Natural killer cell (primary cell): ENCODE measurements around the gene C3orf20. TPM values are rescaled to one million over a fixed set of nuclear protein-coding genes. Genes with fewer than 3 reads are reported as not detected.

Source experiments
- ATAC-seq, 3 donors: fragments of 150-1000 bp in 2 of 3; fragments of 200-7000 bp in 1 of 3; cut with Tn5 transposase; 1 replicate in 1 of 3; 2 replicates in 2 of 3; pipeline ENCODE4 v1.10.0; 2021; ENCODE audit warnings: mild to moderate bottlenecking in 2 of 3, moderate library complexity in 2 of 3
- DNase-seq, 2 donors: peaks; one replicate each; pipeline versions ENCODE4 v3.0.0 to v3.0.0-alpha.2; 2013 to 2021; ENCODE audit warnings: mixed read lengths in 1 of 2
- H3K27ac ChIP-seq: one replicate; pipeline ENCODE4 v1.5.1; 2013; ENCODE audit warnings: mild to moderate bottlenecking, low read length
- H3K27me3 ChIP-seq: one replicate; pipeline ENCODE4 v1.6.1; 2013; ENCODE audit warnings: low read length; ENCODE audit not compliant: control insufficient read depth, insufficient read depth
- H3K36me3 ChIP-seq: one replicate; pipeline ENCODE4 v1.6.1; 2013; ENCODE audit warnings: low read length; ENCODE audit not compliant: control insufficient read depth, insufficient read depth
- H3K4me1 ChIP-seq: one replicate; pipeline ENCODE4 v1.6.1; 2013; ENCODE audit warnings: low read length; ENCODE audit not compliant: control insufficient read depth, insufficient read depth
- H3K4me3 ChIP-seq: one replicate; pipeline ENCODE4 v1.5.1; 2013; ENCODE audit warnings: low read length
- H3K9me3 ChIP-seq: one replicate; pipeline ENCODE4 v1.6.1; 2013; ENCODE audit warnings: low read length; ENCODE audit not compliant: control insufficient read depth, insufficient read depth
- H3K27ac Mint-ChIP-seq, 2 donors: one replicate each; pipeline ENCODE4 v1.8.0; 2022; ENCODE audit warnings: mild to moderate bottlenecking in 2 of 2, mixed read lengths in 2 of 2, moderate library complexity in 1 of 2
- H3K27me3 Mint-ChIP-seq, 2 donors: one replicate each; pipeline ENCODE4 v1.8.0; 2022; ENCODE audit warnings: low read depth in 2 of 2, mixed read lengths in 2 of 2
- H3K36me3 Mint-ChIP-seq: one replicate; pipeline ENCODE4 v1.8.0; 2022; ENCODE audit warnings: mixed read lengths
- H3K4me1 Mint-ChIP-seq, 2 donors: one replicate each; pipeline ENCODE4 v1.8.0; 2022; ENCODE audit warnings: mixed read lengths in 2 of 2
- H3K4me3 Mint-ChIP-seq: one replicate; pipeline ENCODE4 v1.8.0; 2022; ENCODE audit warnings: mild to moderate bottlenecking, moderate library complexity, mixed read lengths
- H3K9me3 Mint-ChIP-seq, 2 donors: one replicate each; pipeline ENCODE4 v1.8.0; 2022; ENCODE audit warnings: mixed read lengths in 2 of 2
- WGBS: methylation state at CpG from one replicate; pipeline ENCODE4 v1.1.7; 2013; ENCODE audit warnings: missing lambda C conversion rate; ENCODE audit not compliant: insufficient coverage; 5-methylcytosine and 5-hydroxymethylcytosine counted together
- intact Hi-C: fragments of 100-400 bp; cut with micrococcal nuclease; formaldehyde crosslinking; loops from one replicate; pipeline ENCODE4 v1.14.2; 2022
- total RNA-seq, 4 donors: library from RNA; stranded (reverse); fragments of 120-200 nt in 1 of 4; gene quantifications; one replicate each; pipeline versions ENCODE4 v1.2.3 to v1.2.4, GENCODE V29; 2013 to 2022
- TF ChIP-seq, protein P1 (sequence below): fragments of 200-600 bp; IDR thresholded peaks from one replicate; pipeline ENCODE4 v1.8.0; 2022; ENCODE audit warnings: antibody characterized with exemption

The C3orf20 gene
- total RNA-seq, 3 donors from 2014 or later (not counting 1 experiment from before 2014, with no cell fraction given), result 0.14 TPM; not detected in 2

DNA sequence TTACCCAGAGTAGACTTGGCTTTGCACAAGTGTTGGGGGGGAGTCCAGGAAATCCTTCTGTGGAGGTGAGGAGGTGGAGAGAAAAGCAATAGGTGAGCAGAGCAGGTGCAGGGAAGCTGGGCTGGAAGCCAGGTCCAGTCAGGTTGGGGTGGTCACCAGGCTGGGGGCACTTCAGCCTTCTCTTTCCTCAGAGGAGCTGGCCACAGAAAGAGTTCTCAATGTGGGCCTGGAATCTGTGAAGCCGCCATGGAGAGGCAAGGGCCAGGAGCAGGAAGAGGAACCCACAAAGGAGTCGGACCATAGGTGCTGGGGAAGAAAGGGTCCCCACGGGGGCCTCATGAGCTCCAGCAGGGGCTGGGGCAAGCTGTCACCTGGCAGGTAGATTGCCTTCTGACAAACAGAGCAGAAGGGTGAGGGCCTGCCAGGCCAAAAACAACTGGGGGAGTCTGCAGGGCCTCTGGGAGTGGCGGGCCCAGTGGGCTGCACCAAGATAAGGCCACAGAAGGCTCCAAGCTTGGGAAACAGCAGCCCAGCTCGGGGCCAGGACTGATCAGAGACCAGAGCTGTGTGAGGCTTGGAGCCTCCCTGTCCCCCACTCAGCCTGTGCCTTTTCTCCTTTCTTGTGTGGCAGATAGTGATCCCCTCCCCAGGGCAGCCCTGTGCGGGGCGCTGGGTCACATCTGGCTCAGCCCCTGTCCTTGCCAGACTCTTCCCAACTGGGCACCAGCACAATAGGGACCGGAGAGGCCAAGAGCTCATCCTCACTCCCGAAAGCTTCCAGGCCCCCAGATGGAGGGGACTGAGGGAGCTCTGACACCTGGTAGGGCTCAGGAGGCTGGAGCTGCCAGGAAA lies 90.9 kb downstream of the C3orf20 start:
- peaks cover 0 to 6% of the 10 kb centered on the region in 2 donors for H3K4me1 Mint-ChIP-seq
- DNase-seq, result no peak
- H3K9me3 Mint-ChIP-seq, result no peaks in the 10 kb centered on the region
- H3K27me3 ChIP-seq, result no peaks in the 10 kb centered on the region
- H3K4me1 ChIP-seq, result no peaks in the 10 kb centered on the region
- no peaks in the 10 kb centered on the region for H3K36me3 ChIP-seq
- H3K4me3 ChIP-seq, result no peak overlapping the region
- no peak overlapping the region for H3K27ac ChIP-seq
- H3K9me3 ChIP-seq, result no peaks in the 10 kb centered on the region
- intact Hi-C loops, result no loop called here
- H3K27ac Mint-ChIP-seq, result no peak overlapping the region
- ATAC-seq, result no peak
- H3K4me3 Mint-ChIP-seq, result no peak overlapping the region
- TF ChIP-seq, protein P1, sequence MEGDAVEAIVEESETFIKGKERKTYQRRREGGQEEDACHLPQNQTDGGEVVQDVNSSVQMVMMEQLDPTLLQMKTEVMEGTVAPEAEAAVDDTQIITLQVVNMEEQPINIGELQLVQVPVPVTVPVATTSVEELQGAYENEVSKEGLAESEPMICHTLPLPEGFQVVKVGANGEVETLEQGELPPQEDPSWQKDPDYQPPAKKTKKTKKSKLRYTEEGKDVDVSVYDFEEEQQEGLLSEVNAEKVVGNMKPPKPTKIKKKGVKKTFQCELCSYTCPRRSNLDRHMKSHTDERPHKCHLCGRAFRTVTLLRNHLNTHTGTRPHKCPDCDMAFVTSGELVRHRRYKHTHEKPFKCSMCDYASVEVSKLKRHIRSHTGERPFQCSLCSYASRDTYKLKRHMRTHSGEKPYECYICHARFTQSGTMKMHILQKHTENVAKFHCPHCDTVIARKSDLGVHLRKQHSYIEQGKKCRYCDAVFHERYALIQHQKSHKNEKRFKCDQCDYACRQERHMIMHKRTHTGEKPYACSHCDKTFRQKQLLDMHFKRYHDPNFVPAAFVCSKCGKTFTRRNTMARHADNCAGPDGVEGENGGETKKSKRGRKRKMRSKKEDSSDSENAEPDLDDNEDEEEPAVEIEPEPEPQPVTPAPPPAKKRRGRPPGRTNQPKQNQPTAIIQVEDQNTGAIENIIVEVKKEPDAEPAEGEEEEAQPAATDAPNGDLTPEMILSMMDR, result no peak
- 87% methylated on average over 9 of the region's 9 CpGs for WGBS
- no peaks in the 10 kb centered on the region for H3K36me3 Mint-ChIP-seq
- H3K27me3 Mint-ChIP-seq, result peaks cover 0 to 17% of the 10 kb centered on the region in 2 donors

DNA sequence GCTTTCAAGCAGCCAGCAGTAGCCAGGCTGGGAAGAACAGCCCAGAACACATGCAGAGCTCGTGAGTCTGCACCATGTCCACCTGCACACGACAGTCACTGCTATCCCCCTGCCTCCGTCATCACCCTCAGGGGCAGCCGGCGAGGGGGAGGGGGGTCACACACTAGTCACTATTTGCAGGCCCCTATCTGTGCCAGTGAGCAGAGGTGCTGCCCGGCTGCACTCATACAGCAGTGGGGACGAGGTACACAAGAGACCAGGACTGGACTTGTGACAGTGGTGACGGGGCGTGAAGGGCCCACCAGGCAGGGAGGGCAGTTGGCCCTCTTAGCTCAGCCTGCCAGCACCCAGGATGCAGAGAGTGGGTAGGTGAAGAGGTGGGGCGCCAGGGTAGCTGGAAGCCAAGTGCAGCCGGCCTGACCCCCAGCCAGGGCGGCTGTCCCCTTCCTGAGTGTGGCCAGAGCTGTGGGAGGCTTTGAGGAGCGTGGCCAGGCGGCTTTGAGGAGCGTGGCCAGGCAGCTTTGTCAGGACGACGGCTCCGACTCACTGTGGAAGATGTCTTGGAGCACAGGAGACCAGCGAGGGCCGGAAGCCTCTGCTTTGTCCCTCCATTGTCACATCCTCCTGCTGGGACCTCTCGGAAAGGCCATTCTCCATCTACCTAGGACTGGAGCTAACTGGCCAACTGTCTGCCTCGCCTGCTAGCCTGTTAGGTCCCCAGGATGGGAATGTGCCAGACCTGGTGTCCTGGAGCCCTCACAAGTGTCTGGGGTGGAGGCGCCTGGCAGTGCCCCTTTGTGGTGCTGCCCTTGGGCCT lies 91.7 kb downstream of the C3orf20 start:
- DNase-seq, result no peak

DNA sequence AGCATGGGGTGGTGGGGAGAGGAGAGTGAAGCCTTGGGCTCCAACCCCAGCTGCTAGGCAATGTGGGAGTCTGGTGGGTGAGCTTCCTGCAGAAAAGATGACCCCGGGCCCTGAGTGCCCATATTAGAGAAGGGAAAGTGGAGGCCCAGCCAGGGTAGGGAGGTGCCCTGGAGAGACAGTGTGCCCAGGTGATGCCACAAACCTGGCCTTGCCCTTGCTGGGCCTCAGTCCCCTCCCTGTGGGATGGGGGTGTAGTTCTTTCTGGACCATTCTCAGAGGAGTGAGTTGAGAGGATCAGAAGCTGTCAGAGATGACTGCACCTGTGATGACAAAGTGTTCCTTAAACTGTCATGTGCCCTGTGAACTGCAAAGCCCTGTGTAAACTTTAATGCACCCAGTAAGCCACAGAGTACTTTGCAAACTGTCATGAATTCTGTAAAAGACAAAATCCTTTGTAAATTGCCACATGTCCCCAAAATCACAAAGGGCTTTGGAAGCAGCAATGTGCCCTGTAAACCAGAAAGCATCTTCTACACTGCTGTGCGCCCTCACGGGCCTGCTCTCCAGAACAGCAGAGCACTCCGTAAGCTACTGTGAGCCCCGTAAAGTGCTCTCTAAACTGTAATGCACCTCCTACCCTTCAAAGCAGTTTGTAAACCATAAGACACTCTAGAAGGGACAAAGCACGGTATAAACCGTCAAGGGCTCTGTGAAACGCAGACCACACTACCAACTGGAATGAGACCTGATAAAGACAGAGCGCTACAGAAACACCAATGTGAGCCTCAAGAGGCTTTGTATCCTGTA lies 92.5 kb downstream of the C3orf20 start:
- WGBS, result 74% methylated on average over 9 of the region's 9 CpGs
- Histone ChIP-seq H3K4me3 (no peak overlapping the region), H3K27me3 (no peaks in the 10 kb centered on the region), H3K36me3 (no peaks in the 10 kb centered on the region), H3K4me1 (no peaks in the 10 kb centered on the region), H3K27ac (no peak overlapping the region), H3K9me3 (no peaks in the 10 kb centered on the region)
- H3K36me3 Mint-ChIP-seq, result no peaks in the 10 kb centered on the region
- ATAC-seq (no peak), DNase-seq (no peak)
- intact Hi-C loops, result no loop called here
- peaks cover 0 to 13% of the 10 kb centered on the region in 2 donors for H3K27me3 Mint-ChIP-seq
- no peaks in the 10 kb centered on the region for H3K9me3 Mint-ChIP-seq
- no peak overlapping the region for H3K4me3 Mint-ChIP-seq
- no peak overlapping the region for H3K27ac Mint-ChIP-seq
- TF ChIP-seq, protein P1, result no peak
- no peaks in the 10 kb centered on the region for H3K4me1 Mint-ChIP-seq

More for the DNA sequence above, 91.7 kb downstream of the C3orf20 start:
- Histone ChIP-seq H3K4me3 (no peak overlapping the region), H3K36me3 (no peaks in the 10 kb centered on the region), H3K27me3 (no peaks in the 10 kb centered on the region), H3K4me1 (no peaks in the 10 kb centered on the region), H3K9me3 (no peaks in the 10 kb centered on the region), H3K27ac (no peak overlapping the region)
- no peak for ATAC-seq
- intact Hi-C loops, result no loop called here
- Mint-ChIP-seq H3K27me3 (peaks cover 0 to 14% of the 10 kb centered on the region in 2 donors), H3K4me3 (no peak overlapping the region), H3K36me3 (no peaks in the 10 kb centered on the region), H3K4me1 (peaks cover 0 to under 1% of the 10 kb centered on the region in 2 donors), H3K9me3 (no peaks in the 10 kb centered on the region), H3K27ac (no peak overlapping the region)
- TF ChIP-seq, protein P1, result no peak
- 87% methylated on average over 23 of the region's 23 CpGs for WGBS
